Measurements from ENCODE around the gene RAB39B.

The RAB39B gene

DNA sequence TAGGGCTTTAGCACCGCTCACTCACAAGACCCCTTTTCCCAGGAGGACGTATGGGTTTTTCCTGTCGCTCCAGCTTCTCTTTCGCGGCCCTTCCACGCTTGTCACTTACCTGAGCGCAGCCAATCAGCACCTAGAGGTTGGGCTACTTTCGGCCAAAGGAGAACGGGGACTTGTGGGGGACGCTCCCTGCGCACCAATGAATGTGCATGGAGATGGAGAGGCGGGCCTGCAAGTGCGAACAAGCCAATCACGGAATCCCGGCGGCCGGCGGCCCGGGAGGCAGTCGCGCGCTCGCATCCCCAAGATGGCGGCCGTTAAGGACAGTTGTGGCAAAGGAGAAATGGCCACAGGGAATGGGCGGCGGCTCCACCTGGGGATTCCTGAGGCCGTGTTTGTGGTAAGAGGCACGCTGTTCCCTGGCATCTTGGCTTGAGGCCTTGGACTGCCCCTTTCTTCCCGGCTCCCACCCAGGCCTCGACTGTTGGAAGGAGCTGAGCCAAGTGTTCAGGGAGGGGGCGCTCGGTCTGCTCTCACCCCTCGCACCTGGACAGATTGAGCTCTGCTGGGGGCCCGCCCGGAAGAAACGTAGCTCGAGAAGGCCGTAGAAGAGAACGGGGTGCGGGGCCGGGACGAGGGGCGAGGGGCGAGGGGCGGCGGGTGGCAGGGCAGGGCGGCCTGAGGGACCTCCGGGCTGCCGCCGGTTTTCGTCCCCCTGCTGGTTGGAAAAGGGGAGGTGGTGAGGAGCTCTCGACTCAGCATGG is 47.9 kb downstream of the RAB39B start, which contains the start of gene VBP1:
Gene VBP1, plus strand, starts transcription at position 282 of the 761 bp plus-strand sequence. Its CDS starts 23 bp downstream, at position 305.
- peak; percentile 64 to 75 for DNase-seq (ENCODE audit: low read depth in 1 of 2, low spot score in 1 of 2)

DNA sequence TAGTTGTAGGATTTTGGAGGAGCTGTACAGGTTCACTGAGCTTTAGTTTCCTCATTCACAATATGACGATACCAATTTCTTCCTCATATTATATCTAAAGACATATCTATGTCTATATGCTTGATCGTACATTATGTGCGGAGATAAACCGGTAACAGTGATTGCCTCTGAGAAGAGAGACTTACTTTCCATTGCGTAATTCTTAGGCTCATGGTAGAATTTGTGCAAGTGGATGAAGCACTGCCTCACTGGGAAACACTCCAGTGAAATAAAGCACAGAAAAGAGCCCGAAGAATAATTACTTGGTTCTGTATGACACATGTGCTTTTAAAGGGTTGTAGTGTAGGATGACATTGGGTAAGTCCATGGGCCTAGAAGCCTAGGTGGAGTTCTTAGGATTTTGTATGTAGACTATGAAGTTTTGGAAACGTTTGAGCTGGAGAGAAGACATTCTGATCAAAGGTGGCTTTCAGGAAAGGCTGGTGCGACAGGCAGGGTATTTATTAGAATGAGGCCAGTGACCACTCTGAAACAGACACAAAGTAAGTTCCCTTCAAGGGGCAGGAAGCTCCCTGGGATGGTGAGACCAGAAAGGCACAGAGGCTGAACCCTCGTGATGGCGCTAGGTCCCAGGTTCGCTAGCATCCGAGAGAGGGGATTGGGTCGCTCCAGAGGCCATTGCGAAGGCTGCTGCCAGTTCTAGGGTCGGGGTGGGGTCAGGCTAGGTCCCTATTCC is 48.7 kb downstream of the RAB39B start:
- no peak for DNase-seq (ENCODE audit: low read depth in 1 of 2, low spot score in 1 of 2)

DNA sequence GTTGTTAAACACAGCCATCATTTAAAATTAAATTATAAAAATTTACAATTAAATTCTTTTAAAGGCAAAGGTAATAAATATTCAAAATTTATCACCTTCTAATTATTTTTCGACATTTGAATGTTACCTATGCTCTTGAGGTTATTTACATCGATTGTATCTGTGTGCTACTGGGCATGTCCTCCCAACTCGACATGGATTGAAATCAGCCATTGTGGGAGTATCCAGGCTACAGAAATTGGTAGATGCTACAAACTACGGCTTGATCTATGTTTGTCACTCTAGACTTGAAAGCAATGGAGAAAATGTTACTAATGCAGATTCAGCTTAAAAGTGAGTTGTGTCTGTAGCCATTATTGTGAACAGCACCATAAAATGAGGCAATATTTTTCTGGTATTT is 50.6 kb downstream of the RAB39B start:
- no peak for DNase-seq (ENCODE audit: low read depth in 1 of 2, low spot score in 1 of 2)

DNA sequence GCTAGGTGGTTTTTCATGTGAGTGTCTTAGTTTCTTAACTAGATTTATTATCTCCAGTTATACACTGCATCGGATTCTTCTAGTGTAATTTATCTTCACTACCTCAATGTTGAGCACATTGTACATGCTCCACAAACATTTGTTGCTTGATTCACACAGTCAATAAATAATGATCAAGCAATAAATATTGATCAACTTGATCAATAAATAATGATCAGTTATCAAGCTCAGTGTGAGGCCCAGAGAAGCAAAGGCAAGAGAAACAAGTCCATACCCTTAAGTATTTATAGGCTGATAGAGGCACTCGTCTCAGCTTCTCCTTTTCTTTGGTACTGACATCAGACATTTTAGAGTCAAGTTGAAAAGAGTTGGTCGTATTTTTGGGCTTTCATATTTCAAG is 53.1 kb downstream of the RAB39B start:
- DNase-seq (ENCODE audit: low read depth in 1 of 2, low spot score in 1 of 2), result no peak

Measured in activated T-helper 1 cell treated with anti-CD3 and anti-CD28 coated beads, Interleukin-2, amount 50 U/mL, for 16 hours (primary cell).